ENCODE results near the gene THPO. TPM values are rescaled to one million over a fixed set of nuclear protein-coding genes. Genes with fewer than 3 reads are reported as not detected.

The THPO gene
- total and polyA plus RNA-seq, 10 of the 15 experiments (the other 5 are each of a cell fraction or from before 2014, with no cell fraction given), result not detected

- Histone ChIP-seq H3K36me3 (ENCODE audit: control insufficient read depth in 2 of 2, insufficient read depth in 2 of 2, low read length in 1 of 2) (no peaks in the 10 kb centered on the region), H3K9me3 (replicated peaks; ENCODE audit: control insufficient read depth, insufficient read depth, low read length) (no peaks in the 10 kb centered on the region), H4K20me1 (ENCODE audit: control insufficient read depth, insufficient read depth) (no peaks in the 10 kb centered on the region), H3K4me2 (ENCODE audit: control insufficient read depth, insufficient read depth) (no peak overlapping the region), H3K4me3 (no peak overlapping the region), H3K4me1 (ENCODE audit: control insufficient read depth, insufficient read depth, low read length) (no peaks in the 10 kb centered on the region), H3K27me3 (replicated peaks in 1 of 2; ENCODE audit: control insufficient read depth in 2 of 2, insufficient read depth in 2 of 2, low read length in 1 of 2) (peaks cover 15 to 17% of the 10 kb centered on the region in 2 experiments), H3K27ac (ENCODE audit: control insufficient read depth, insufficient read depth) (no peak overlapping the region), H2AFZ (ENCODE audit: control insufficient read depth, low read depth, low read length) (no peak overlapping the region), H3K9ac (ENCODE audit: control insufficient read depth, insufficient read depth, low read length) (no peak overlapping the region), H3K79me2 (ENCODE audit: control insufficient read depth, insufficient read depth, low read length) (no peaks in the 10 kb centered on the region)
- no peak for ATAC-seq
- no TSS peak for BruUV-seq (replicated peaks)
- ChIA-PET CTCF (no interaction called here), POLR2A (no interaction called here), RAD21 (ENCODE audit: unreplicated experiment) (no interaction called here), SMC1A (ENCODE audit: uncharacterized antibody, unreplicated experiment) (interaction anchor here (1.1 kb wide), 1 partner anchor 12 kb away, joined by 3 read pairs; no protein-coding TSS in a partner anchor)
- WGBS (ENCODE audit: insufficient coverage, insufficient replicate concordance, low lambda C conversion rate, missing lambda C conversion rate), result 33% methylated on average over 15 of the region's 15 CpGs
- no peak for DNase-seq (ENCODE audit: low read depth, low spot score)
- FAIRE-seq, result no peak
- intact Hi-C loops (cut with micrococcal nuclease; ENCODE audit: unreplicated experiment), result no loop called here
- TF ChIP-seq KAT2A (conservative IDR thresholded peaks at IDR 0.05; ENCODE audit: control insufficient read depth, low read depth, low read length) (no peak), PML (IDR thresholded peaks at IDR 0.05; ENCODE audit: low read length) (no peak), IKZF2 (IDR thresholded peaks at IDR 0.05) (no peak), PBX3 (IDR thresholded peaks at IDR 0.05; ENCODE audit: insufficient replicate concordance, low read depth, low read length) (no peak), TARDBP (IDR thresholded peaks at IDR 0.05; ENCODE audit: borderline replicate concordance) (no peak), ZNF622 (IDR thresholded peaks at IDR 0.05) (no peak), BRCA1 (IDR thresholded peaks at IDR 0.05; ENCODE audit: low read depth, low read length) (no peak), CEBPB (IDR thresholded peaks at IDR 0.05; ENCODE audit: borderline replicate concordance in 1 of 2, low read depth in 2 of 2, low read length in 2 of 2) (no peak), TCF12 (IDR thresholded peaks at IDR 0.05; ENCODE audit: low read depth, low read length) (no peak), HSF1 (IDR thresholded peaks at IDR 0.05; ENCODE audit: low read depth, low read length) (no peak), RCOR1 (conservative IDR thresholded peaks at IDR 0.05; ENCODE audit: low read depth, low read length) (no peak), MLLT1 (IDR thresholded peaks at IDR 0.05) (no peak), CBX5 (IDR thresholded peaks at IDR 0.05; ENCODE audit: low read depth) (no peak), BCL11A (IDR thresholded peaks at IDR 0.05; ENCODE audit: low read depth, low read length) (no peak), BACH1 (IDR thresholded peaks at IDR 0.05; ENCODE audit: borderline replicate concordance) (no peak), SPI1 (IDR thresholded peaks at IDR 0.05; ENCODE audit: borderline replicate concordance, insufficient read depth, low read depth, low read length) (no peak), SIX5 (IDR thresholded peaks at IDR 0.05; ENCODE audit: low read depth, low read length, severe bottlenecking) (no peak)
- in situ Hi-C loops (cut with MboI), result no loop called here
These were observed 5.2 kb upstream of the THPO start for GRCh38 chr3:184383033-184383740.
